Measurements from ENCODE around the gene FOXD4L4.
"Not testable (repeated sequence)": the region's sequence is repeated elsewhere in the genome, so short reads cannot be mapped to it uniquely, and the experiment has no call there.

Gene FOXD4L4

GRCh38 chr9:65737096-65737564 lies at the start of gene FOXD4L4:
Gene FOXD4L4 (plus strand): TSS chr9:65737146. CDS start chr9:65737146, 0 bp downstream.
- DNase-seq, result not testable (repeated sequence)

GRCh38 chr9:65703550-65703949 lies 33.4 kb upstream of the FOXD4L4 start:
- DNase-seq, result not testable (repeated sequence)

DNA sequence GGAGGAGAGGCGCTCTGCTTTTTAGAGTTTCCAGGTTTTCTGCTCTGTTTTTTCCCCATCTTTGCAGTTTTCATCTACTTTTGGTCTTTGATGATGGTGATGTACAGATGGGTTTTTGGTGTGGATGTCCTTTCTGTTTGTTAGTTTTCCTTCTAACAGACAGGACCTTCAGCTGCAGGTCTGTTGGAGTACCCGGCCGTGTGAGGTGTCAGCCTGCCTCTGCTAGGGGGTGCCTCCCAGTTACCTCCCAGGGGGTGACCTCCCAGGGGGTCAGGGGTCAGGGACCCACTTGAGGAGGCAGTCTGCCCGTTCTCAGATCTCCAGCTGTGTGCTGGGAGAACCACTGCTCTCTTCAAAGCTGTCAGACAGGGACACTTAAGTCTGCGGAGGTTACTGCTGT lies 22.5 kb upstream of the FOXD4L4 start:
- DNase-seq, result not testable (repeated sequence)

- not testable (repeated sequence) for DNase-seq
These were observed 1.2 kb downstream of the FOXD4L4 start for GRCh38 chr9:65738133-65738532.
